WTC11 (cell line): ENCODE results near the gene FZD1. TPM values are rescaled to one million over a fixed set of nuclear protein-coding genes. Genes with fewer than 3 reads are reported as not detected.
A peak's percentile ranks its signal among the peaks of the same experiment; 100 is the strongest.

Experiments
- ATAC-seq: fragments of 200-7000 bp; cut with Tn5 transposase; 2 replicates; pipeline ENCODE4 v1.10.0; 2021; ENCODE audit warnings: mild to moderate bottlenecking, moderate library complexity
- CTCF ChIA-PET: fragments of 300-600 bp; sonication (Branson Sonifier 250); formaldehyde crosslinking; loops from one replicate; lab custom pipeline; 2021; ENCODE audit warnings: antibody characterized with exemption; lab: Charles Lee
- POLR2A ChIA-PET: fragments of 350-600 bp; sonication (Branson Sonifier 250); formaldehyde crosslinking; loops from one replicate; lab custom pipeline; 2021; ENCODE audit warnings: antibody characterized with exemption; lab: Charles Lee
- DNase-seq: peaks from one replicate; pipeline ENCODE4 v3.0.0; 2021; ENCODE audit warnings: low spot score
- H3K27ac Mint-ChIP-seq: 2 replicates; pipeline ENCODE4 v1.8.0; 2021; ENCODE audit warnings: mixed read lengths
- H3K27me3 Mint-ChIP-seq: 2 replicates; pipeline ENCODE4 v1.8.0; 2021; ENCODE audit warnings: low read depth, mild to moderate bottlenecking, moderate library complexity, mixed read lengths
- H3K36me3 Mint-ChIP-seq: 2 replicates; pipeline ENCODE4 v1.8.0; 2021; ENCODE audit warnings: mixed read lengths
- H3K4me1 Mint-ChIP-seq: 2 replicates; pipeline ENCODE4 v1.8.0; 2022; ENCODE audit warnings: mixed read lengths
- H3K4me3 Mint-ChIP-seq: 2 replicates; pipeline ENCODE4 v1.8.0; 2021; ENCODE audit warnings: mild to moderate bottlenecking, moderate library complexity, mixed read lengths
- H3K9me3 Mint-ChIP-seq: 2 replicates; pipeline ENCODE4 v1.8.0; 2021; ENCODE audit warnings: mixed read lengths
- AFF4 ChIP-seq: sonication (generic); formaldehyde crosslinking; IDR thresholded peaks from 2 replicates; pipeline ENCODE4 v1.8.1; 2023; ENCODE audit warnings: mild to moderate bottlenecking, missing genetic modification reagents, borderline replicate concordance
- ARID4B ChIP-seq: sonication (generic); formaldehyde crosslinking; IDR thresholded peaks from 2 replicates; pipeline ENCODE4 v1.8.0; 2023; ENCODE audit warnings: missing genetic modification reagents, mild to moderate bottlenecking, borderline replicate concordance
- ATF3 ChIP-seq: sonication (generic); formaldehyde crosslinking; conservative IDR thresholded peaks from 2 replicates; pipeline ENCODE4 v1.8.1; 2022; ENCODE audit warnings: mild to moderate bottlenecking, missing genetic modification reagents
- ATF6 ChIP-seq: sonication (generic); formaldehyde crosslinking; IDR thresholded peaks from 2 replicates; pipeline ENCODE4 v1.8.1; 2023; ENCODE audit warnings: mild to moderate bottlenecking, missing genetic modification reagents
- EMX1 ChIP-seq: fragments of 250-450 bp; sonication (Bioruptor Pico); IDR thresholded peaks from 2 replicates; pipeline ENCODE4 v1.8.0; 2021; ENCODE audit warnings: mild to moderate bottlenecking
- FOXK1 ChIP-seq: sonication (generic); formaldehyde crosslinking; IDR thresholded peaks from 2 replicates; pipeline ENCODE4 v1.8.0; 2022; ENCODE audit warnings: mild to moderate bottlenecking, moderate library complexity, missing genetic modification reagents
- HMGA2 ChIP-seq: fragments of 250-450 bp; sonication (Bioruptor Pico); IDR thresholded peaks from 2 replicates; pipeline ENCODE4 v1.4.0; 2021; ENCODE audit warnings: mild to moderate bottlenecking, moderate library complexity
- IRF1 ChIP-seq: sonication (generic); formaldehyde crosslinking; IDR thresholded peaks from 2 replicates; pipeline ENCODE4 v1.8.0; 2023; ENCODE audit warnings: missing genetic modification reagents
- JAZF1 ChIP-seq: fragments of 250-450 bp; sonication (Bioruptor Pico); IDR thresholded peaks from 2 replicates; pipeline ENCODE4 v1.9.0; 2021; ENCODE audit warnings: moderate library complexity, mild to moderate bottlenecking, inconsistent platforms
- JUN ChIP-seq: sonication (generic); formaldehyde crosslinking; IDR thresholded peaks from 2 replicates; pipeline ENCODE4 v1.8.0; 2023; ENCODE audit warnings: mild to moderate bottlenecking, missing genetic modification reagents
- MAX ChIP-seq: sonication (generic); formaldehyde crosslinking; IDR thresholded peaks from 2 replicates; pipeline ENCODE4 v1.8.0; 2022; ENCODE audit warnings: mild to moderate bottlenecking, missing genetic modification reagents
- NR1H2 ChIP-seq: sonication (generic); formaldehyde crosslinking; IDR thresholded peaks from 2 replicates; pipeline ENCODE4 v1.9.0; 2021; ENCODE audit warnings: mild to moderate bottlenecking, moderate library complexity, missing genetic modification reagents
- PRRX2 ChIP-seq: fragments of 250-450 bp; sonication (Bioruptor Pico); IDR thresholded peaks from 2 replicates; pipeline ENCODE4 v1.8.0; 2021; ENCODE audit warnings: mild to moderate bottlenecking
- STAT6 ChIP-seq: sonication (generic); formaldehyde crosslinking; conservative IDR thresholded peaks from 2 replicates; pipeline ENCODE4 v1.8.1; 2023; ENCODE audit warnings: mild to moderate bottlenecking, low read depth, missing genetic modification reagents, moderate library complexity
- TEAD1 ChIP-seq: sonication (generic); formaldehyde crosslinking; IDR thresholded peaks from 2 replicates; pipeline ENCODE4 v1.8.0; 2022; ENCODE audit warnings: mild to moderate bottlenecking, missing genetic modification reagents
- USF2 ChIP-seq: sonication (generic); formaldehyde crosslinking; IDR thresholded peaks from 2 replicates; pipeline ENCODE4 v1.8.1; 2023; ENCODE audit warnings: mild to moderate bottlenecking, missing genetic modification reagents, moderate library complexity
- ZNF121 ChIP-seq: sonication (generic); formaldehyde crosslinking; IDR thresholded peaks from 2 replicates; pipeline ENCODE4 v1.8.0; 2023; ENCODE audit warnings: missing genetic modification reagents
- ZSCAN18 ChIP-seq: fragments of 250-450 bp; sonication (Bioruptor Pico); IDR thresholded peaks from 2 replicates; pipeline ENCODE4 v2.1.2; 2022; ENCODE audit warnings: mild to moderate bottlenecking, moderate library complexity
- total RNA-seq: library from RNA; stranded (reverse); gene quantifications from 3 replicates; pipeline ENCODE4 v1.2.3, GENCODE V29; 2021

FZD1 gene
- total RNA-seq, 1 experiment from 2014 or later: 2.0 TPM

- Mint-ChIP-seq H3K27ac (no peak overlapping the region), H3K9me3 (peaks cover 3% of the 10 kb centered on the region), H3K4me1 (peaks cover 15% of the 10 kb centered on the region), H3K4me3 (no peak overlapping the region), H3K36me3 (no peaks in the 10 kb centered on the region; the same call in 1 of the 2 replicates), H3K27me3 (peaks cover 18% of the 10 kb centered on the region)
- ChIA-PET POLR2A (no interaction called here), CTCF (interaction anchor here (0.8 to 1.4 kb wide), 5 partner anchors 11 to 560 kb away, joined by 3 to 5 read pairs (median 3); no protein-coding TSS in a partner anchor)
- ATAC-seq (peak; percentile 64), DNase-seq (peak; percentile 16)
- TF ChIP-seq FOXK1 (CRISPR knock-in tag) (0 out of 2 replicates have a peak, but pooled peaks have one; percentile 20), IRF1 (CRISPR knock-in tag) (no peak)
Measured at GRCh38 chr7:91291902-91292301, 27.7 kb downstream of the FZD1 start.

- POLR2A ChIA-PET: no interaction called here
- Mint-ChIP-seq H3K27me3 (peaks cover 12% of the 10 kb centered on the region), H3K4me3 (no peak overlapping the region), H3K36me3 (no peaks in the 10 kb centered on the region; the same call in 1 of the 2 replicates), H3K9me3 (peaks cover 6% of the 10 kb centered on the region), H3K27ac (no peak overlapping the region), H3K4me1 (peaks cover 9% of the 10 kb centered on the region)
- DNase-seq: no peak
- CTCF ChIA-PET: interaction anchor here (0.8 to 1.4 kb wide), 4 partner anchors 12 to 560 kb away, joined by 3 to 5 read pairs (median 4); no protein-coding TSS in a partner anchor
- no peak for ATAC-seq
- TF ChIP-seq JUN (no peak), ZSCAN18 (CRISPR knock-in tag) (no peak), JAZF1 (no peak), AFF4 (CRISPR knock-in tag) (no peak), ARID4B (CRISPR knock-in tag) (no peak), STAT6 (CRISPR knock-in tag) (no peak), ZNF121 (no peak), MAX (CRISPR knock-in tag) (no peak), NR1H2 (no peak), ATF6 (no peak), ATF3 (no peak), HMGA2 (CRISPR knock-in tag) (no peak), EMX1 (CRISPR knock-in tag) (no peak), PRRX2 (no peak), USF2 (no peak), TEAD1 (CRISPR knock-in tag) (no peak)
Measured at GRCh38 chr7:91292506-91292905, 28.3 kb downstream of the FZD1 start.
